Measurements from ENCODE around the gene THADA. TPM values are rescaled to one million over a fixed set of nuclear protein-coding genes. Genes with fewer than 3 reads are reported as not detected.

The THADA gene
- total RNA-seq, 2 donors from 2014 or later = 14.5 to 16.1 TPM

DNA sequence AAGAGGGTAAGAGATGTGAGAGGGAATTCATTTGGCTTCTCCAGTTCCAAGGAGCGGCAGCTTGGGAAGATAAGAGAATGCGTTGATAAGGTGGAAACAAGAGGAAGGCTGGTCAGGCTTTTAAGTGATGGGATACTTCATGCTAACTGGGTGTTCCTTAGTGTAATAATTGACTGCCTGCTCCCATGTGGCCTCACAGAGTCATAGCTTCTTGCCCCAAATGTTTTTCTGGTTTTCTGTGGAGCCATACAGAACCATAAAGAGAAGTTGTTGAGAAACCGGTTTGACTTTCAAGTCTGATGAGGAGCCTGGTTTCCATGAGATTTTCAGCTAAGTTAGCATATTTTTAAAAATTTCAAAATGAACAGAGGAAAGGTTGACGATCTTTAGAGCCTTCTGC lies 272.0 kb downstream of the THADA start:
- Histone ChIP-seq H3K9me3 (no peaks in the 10 kb centered on the region), H3K4me3 (no peak overlapping the region), H3K27me3 (no peaks in the 10 kb centered on the region), H3K36me3 (no peaks in the 10 kb centered on the region), H3K4me1 (peaks cover 0 to 37% of the 10 kb centered on the region in 2 donors), H3K27ac (peak overlapping the region; percentile 70 to 74)
- DNase-seq (ENCODE audit: low spot score) = peak; percentile 54
- TF ChIP-seq, protein P1, sequence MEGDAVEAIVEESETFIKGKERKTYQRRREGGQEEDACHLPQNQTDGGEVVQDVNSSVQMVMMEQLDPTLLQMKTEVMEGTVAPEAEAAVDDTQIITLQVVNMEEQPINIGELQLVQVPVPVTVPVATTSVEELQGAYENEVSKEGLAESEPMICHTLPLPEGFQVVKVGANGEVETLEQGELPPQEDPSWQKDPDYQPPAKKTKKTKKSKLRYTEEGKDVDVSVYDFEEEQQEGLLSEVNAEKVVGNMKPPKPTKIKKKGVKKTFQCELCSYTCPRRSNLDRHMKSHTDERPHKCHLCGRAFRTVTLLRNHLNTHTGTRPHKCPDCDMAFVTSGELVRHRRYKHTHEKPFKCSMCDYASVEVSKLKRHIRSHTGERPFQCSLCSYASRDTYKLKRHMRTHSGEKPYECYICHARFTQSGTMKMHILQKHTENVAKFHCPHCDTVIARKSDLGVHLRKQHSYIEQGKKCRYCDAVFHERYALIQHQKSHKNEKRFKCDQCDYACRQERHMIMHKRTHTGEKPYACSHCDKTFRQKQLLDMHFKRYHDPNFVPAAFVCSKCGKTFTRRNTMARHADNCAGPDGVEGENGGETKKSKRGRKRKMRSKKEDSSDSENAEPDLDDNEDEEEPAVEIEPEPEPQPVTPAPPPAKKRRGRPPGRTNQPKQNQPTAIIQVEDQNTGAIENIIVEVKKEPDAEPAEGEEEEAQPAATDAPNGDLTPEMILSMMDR (IDR thresholded peaks at IDR 0.05) = no peak

DNA sequence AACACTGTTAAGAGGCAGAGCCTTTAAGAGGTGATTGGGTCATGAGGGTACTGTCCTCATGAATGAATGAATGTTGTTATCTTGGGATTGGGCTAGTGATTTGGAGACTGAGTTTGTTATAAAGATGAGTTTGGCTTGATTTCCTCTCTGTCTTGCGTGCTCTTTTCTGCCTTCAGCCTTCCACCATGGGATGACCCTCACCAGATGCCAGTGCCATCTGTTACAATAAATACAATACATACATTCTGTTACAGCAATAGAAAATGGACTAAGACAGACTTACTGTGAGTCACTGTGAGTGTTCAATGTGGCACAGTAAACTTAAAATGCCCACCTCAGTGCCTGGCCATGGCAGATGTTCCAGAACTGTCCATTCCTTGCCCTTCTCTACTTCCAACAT lies 274.4 kb downstream of the THADA start:
- Histone ChIP-seq H3K4me1 (peaks cover 0 to 16% of the 10 kb centered on the region in 2 donors), H3K36me3 (no peaks in the 10 kb centered on the region), H3K9me3 (no peaks in the 10 kb centered on the region), H3K27ac (no peak overlapping the region), H3K4me3 (no peak overlapping the region), H3K27me3 (no peaks in the 10 kb centered on the region)
- DNase-seq (ENCODE audit: low spot score) = no peak
- TF ChIP-seq, protein P1 (IDR thresholded peaks at IDR 0.05) = no peak

DNA sequence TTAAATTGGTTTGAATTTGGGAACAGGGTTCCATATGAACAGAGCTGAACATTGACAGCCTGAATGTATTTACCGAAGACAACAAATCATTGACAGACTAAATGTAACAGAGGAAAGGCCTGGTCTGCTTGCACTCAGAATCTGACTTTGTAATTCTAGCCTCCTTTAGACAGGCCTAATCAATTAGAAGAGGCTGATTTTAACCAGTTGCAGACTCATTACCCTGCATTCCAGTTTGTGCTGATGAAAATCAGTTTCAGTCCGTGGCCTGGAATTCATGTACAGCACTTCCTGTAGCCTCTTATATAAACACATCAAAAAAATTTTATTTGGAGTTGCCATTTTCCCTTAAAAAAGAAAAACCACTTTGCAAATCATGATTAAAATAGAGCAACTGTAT lies 276.3 kb downstream of the THADA start:
- no peak overlapping the region for H3K27ac ChIP-seq
- no peaks in the 10 kb centered on the region for H3K9me3 ChIP-seq
- H3K4me1 ChIP-seq = peaks cover 0 to 10% of the 10 kb centered on the region in 2 donors
- H3K4me3 ChIP-seq = no peak overlapping the region
- TF ChIP-seq, protein P1 (IDR thresholded peaks at IDR 0.05) = no peak
- no peaks in the 10 kb centered on the region for H3K36me3 ChIP-seq
- DNase-seq (ENCODE audit: low spot score) = peak; percentile 30
- H3K27me3 ChIP-seq = no peaks in the 10 kb centered on the region

DNA sequence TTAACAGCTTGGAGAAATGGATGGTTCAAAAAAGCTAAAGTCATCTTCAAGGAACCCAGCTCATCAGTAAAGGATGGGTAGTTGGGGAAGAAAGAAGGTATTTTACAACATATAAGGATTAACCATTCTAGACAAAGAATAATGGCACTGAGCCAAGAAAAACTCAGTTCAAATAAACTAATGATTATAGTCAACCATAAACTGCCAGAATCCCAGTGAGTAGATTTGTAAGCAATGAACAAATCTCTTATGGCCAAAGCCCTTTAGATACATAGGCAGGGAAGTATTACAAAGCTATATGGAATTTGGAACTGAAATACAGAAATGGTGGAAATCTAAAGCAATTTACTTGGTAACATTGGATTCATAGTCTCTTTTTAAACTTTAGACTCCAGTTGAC lies 277.0 kb downstream of the THADA start:
- Histone ChIP-seq H3K9me3 (no peaks in the 10 kb centered on the region), H3K36me3 (no peaks in the 10 kb centered on the region), H3K27me3 (no peaks in the 10 kb centered on the region), H3K4me1 (peaks cover 0 to 7% of the 10 kb centered on the region in 2 donors), H3K4me3 (no peak overlapping the region), H3K27ac (no peak overlapping the region)
- no peak for DNase-seq (ENCODE audit: low spot score)
- TF ChIP-seq, protein P1 (IDR thresholded peaks at IDR 0.05) = no peak

DNA sequence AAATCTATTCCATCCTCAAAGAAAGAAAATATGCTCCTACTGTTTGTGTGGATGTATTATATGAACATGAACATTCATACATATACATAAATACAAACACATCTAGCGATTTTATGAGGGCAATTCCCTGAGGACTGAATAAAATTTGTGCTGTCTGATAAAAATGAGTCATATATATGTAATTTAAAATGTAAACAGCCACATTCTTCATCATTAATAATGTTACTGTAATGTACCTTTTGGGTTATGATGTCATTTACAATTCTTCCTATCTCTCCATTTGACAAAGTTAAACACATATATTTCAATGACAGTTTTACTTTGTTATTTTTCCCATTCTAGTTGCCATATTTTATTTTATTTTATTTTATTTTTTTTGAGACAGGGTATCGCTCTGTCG lies 278.2 kb downstream of the THADA start:
- DNase-seq (ENCODE audit: low spot score) = no peak
- no peaks in the 10 kb centered on the region for H3K36me3 ChIP-seq
- peaks cover 0 to 13% of the 10 kb centered on the region in 2 donors for H3K4me1 ChIP-seq
- H3K27me3 ChIP-seq = no peaks in the 10 kb centered on the region
- TF ChIP-seq, protein P1 (IDR thresholded peaks at IDR 0.05) = no peak
- H3K9me3 ChIP-seq = no peaks in the 10 kb centered on the region
- no peak overlapping the region for H3K4me3 ChIP-seq
- H3K27ac ChIP-seq = no peak overlapping the region

DNA sequence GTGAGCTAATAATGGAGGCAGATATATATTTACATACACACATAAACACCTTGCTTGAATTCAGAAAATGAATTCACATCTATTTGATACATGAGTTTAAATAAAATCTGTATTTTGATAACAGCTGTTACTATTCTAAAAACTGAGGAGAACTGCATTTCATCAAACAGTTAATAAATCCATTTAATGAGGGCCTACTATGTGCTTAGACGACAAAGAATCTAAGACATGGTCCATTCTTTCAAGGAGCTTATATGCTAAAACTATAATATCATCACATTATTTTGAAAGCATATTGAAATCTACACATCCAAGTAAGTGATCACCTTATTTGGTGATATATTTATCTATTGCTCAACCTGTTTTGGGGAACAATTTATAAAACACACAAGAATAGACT lies 278.6 kb downstream of the THADA start:
- Histone ChIP-seq H3K9me3 (no peaks in the 10 kb centered on the region), H3K27ac (no peak overlapping the region), H3K4me1 (peaks cover 0 to 18% of the 10 kb centered on the region in 2 donors), H3K27me3 (no peaks in the 10 kb centered on the region), H3K4me3 (no peak overlapping the region), H3K36me3 (no peaks in the 10 kb centered on the region)
- no peak for DNase-seq (ENCODE audit: low spot score)
- TF ChIP-seq, protein P1 (IDR thresholded peaks at IDR 0.05) = no peak

All from right atrium auricular region (tissue), 2 donors.